ENCODE results near the gene IFT122.
"Not testable (repeated sequence)": the region's sequence is repeated elsewhere in the genome, so short reads cannot be mapped to it uniquely, and the experiment has no call there.

Gene IFT122

GRCh38 chr3:129494499-129494898 is 54.5 kb downstream of the IFT122 start:
- not testable (repeated sequence) for DNase-seq (ENCODE audit: low spot score); FAIRE-seq

GRCh38 chr3:129495006-129495639 is 55.1 kb downstream of the IFT122 start:
- DNase-seq (ENCODE audit: low spot score); FAIRE-seq: not testable (repeated sequence)

GRCh38 chr3:129497876-129498275 is 57.9 kb downstream of the IFT122 start:
- DNase-seq (ENCODE audit: low spot score); FAIRE-seq: not testable (repeated sequence)

GRCh38 chr3:129498603-129499488 is 58.8 kb downstream of the IFT122 start:
- FAIRE-seq; DNase-seq (ENCODE audit: low spot score): not testable (repeated sequence)

- not testable (repeated sequence) for FAIRE-seq; DNase-seq (ENCODE audit: low spot score)
These were observed 59.7 kb downstream of the IFT122 start for GRCh38 chr3:129499604-129500333.

GRCh38 chr3:129500334-129500658 is 60.3 kb downstream of the IFT122 start:
- DNase-seq (ENCODE audit: low spot score) (no peak), FAIRE-seq (no peak)

DNA sequence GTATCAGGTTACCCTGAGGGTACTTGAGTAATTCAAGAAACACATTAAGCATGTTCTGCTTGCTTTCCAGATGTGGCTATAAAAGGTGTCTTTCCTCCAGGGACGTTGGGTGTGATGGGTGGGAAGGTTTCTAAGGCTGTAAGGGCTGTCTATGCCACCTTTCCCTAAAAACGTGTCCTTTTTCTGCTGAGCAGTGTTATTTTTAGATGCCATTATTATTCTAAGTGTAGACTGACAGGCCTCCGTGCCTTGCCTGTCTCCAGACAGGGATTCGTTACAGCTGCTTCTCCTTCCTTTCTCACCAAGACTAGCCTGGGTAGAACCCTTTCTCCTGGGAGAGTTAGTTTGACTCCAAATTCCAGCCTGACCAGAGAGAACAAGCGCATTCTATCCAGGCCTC is 61.6 kb downstream of the IFT122 start:
- DNase-seq (ENCODE audit: low spot score) (no peak), FAIRE-seq (no peak)

- FAIRE-seq (no peak), DNase-seq (ENCODE audit: low spot score) (no peak)
These were observed 62.8 kb downstream of the IFT122 start for GRCh38 chr3:129502641-129503408.

- no peak for DNase-seq (ENCODE audit: low spot score)
- FAIRE-seq: no peak
These were observed 63.7 kb downstream of the IFT122 start for GRCh38 chr3:129503471-129504291.

DNA sequence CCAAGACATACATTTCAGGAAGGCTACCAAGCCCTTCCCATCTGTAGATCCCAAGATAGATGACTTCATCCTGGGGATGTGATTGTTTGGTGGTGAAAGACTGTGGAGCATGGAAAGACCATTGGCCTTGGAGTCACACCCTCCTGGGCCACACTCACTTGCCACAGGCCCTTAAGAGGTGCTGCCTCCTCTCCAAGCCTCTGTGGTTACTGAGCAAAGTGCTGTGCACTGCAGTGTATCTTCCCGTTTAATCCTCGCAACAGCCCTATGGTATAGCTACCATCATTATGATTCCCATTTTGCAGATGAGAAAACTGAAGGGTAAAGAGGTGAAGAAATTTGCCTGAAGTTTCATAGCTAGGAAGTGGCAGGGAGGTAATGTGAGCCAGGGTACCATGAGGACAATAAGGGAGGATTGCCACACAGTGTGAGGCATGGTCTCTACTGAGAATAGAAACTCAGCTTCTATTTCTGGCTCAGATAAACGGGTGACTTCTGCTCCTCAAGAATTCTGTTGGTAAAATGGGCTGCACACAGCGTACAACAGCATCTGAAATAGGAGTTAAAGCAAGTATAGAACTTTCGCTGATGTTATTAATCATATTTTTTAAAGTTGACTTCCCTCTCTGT is 64.6 kb downstream of the IFT122 start:
- no peak for FAIRE-seq
- DNase-seq (ENCODE audit: low spot score): no peak

GRCh38 chr3:129505341-129505740 is 65.3 kb downstream of the IFT122 start:
- DNase-seq (ENCODE audit: low spot score): no peak
- no peak for FAIRE-seq

GRCh38 chr3:129506231-129506742 is 66.3 kb downstream of the IFT122 start:
- FAIRE-seq (no peak), DNase-seq (ENCODE audit: low spot score) (no peak)

DNA sequence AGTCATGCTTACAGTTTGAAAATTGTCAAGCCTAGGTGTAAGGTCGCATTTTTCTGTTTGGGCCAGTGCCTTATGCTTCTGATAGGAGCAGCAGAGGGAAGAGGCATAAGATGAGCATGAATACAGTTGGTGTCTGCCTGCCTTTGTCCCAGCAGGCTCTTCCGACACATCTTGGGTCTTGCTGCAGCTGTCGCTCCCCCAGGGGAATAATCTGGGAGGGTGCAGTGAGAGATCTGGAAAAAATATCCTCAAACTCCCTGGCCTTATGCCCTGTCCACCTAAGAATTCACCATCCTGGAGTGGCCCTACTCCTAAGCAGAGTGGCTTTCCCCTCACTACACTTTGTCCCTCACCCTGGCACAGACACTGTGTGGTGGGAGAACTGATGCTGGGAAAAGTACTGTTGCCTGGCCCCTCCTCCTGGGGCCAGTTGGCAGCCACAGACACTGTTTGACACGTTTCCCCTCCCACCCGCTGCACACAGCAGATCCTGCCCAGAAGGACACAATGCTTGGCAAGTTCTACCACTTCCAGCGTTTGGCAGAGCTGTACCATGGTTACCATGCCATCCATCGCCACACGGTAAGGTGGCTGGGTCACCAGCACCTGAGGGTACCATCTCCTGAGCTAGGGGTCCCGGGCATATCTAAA is 67.3 kb downstream of the IFT122 start:
- peak; percentile 83 for FAIRE-seq

GRCh38 chr3:129512595-129512994 is 72.6 kb downstream of the IFT122 start:
- FAIRE-seq (no peak), DNase-seq (ENCODE audit: low spot score) (no peak)

More for the DNA sequence above, 67.3 kb downstream of the IFT122 start:
- no peak for DNase-seq (ENCODE audit: low spot score)

GRCh38 chr3:129513705-129514104 is 73.7 kb downstream of the IFT122 start:
- FAIRE-seq: no peak
- no peak for DNase-seq (ENCODE audit: low spot score)

GRCh38 chr3:129514110-129514509 is 74.1 kb downstream of the IFT122 start:
- no peak for DNase-seq (ENCODE audit: low spot score)
- no peak for FAIRE-seq

DNA sequence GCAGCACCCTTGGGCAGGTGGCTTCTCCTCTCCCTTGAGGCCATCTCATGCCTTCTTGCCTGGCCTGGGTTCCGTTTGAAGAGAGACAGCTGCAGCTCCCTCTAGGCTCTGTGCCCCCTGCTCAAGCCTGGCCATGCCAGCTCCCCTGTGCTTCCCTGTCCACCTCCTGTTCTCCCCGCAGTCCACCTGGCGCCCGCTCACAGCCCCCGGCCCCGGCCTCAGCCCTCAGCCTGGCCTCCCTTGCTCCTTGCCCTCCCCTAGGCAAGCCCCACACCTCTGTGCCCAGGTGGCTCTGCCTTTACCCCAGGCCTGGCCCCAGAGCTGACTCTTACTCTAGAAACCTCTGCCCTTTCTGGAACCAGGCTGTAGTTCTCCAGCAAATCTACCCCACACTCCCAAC is 74.5 kb downstream of the IFT122 start:
- no peak for FAIRE-seq
- no peak for DNase-seq (ENCODE audit: low spot score)

DNA sequence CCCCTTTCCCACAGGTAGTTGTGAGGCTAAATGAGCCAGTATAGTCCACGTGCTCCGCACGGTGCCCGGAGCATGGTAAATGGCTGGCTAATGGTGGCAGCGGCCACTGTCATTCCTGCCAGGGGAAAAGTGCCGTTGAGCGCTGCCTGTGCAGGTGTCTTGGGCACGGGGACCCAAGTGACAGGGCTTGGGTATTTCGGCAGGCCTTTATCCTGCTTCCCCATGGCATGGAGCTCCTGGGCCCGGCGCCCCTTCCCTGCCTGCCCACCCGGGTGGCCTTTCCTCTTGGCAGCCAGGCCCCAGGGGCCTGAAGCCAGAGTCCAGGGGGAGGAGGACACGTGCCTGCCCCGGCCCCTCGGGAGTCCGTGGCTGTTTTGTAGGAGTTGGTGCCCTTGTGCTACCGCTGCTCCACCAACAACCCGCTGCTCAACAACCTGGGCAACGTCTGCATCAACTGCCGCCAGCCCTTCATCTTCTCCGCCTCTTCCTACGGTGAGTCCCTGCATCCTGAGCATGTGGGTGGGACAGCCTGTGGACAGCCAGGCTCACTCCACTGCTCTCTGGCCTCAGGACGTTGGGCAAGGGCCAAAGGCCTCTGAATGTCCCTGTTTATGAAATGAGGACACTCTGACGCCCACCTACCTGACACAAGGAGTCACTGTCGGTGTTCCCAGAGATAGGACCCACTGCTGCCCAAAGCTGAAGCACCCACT is 75.2 kb downstream of the IFT122 start:
- not testable (repeated sequence) for DNase-seq (ENCODE audit: low spot score)
- FAIRE-seq: peak; percentile 30
